HG02884 (cell line): ENCODE results near the gene KCNK3.

Experiments
- ATAC-seq: cut with Tn5 transposase; IDR thresholded peaks from one replicate; pipeline ENCODE4 v1.9.1; 2021; ENCODE audit warnings: mild to moderate bottlenecking, moderate library complexity; ENCODE audit not compliant: unreplicated experiment

The KCNK3 gene

DNA sequence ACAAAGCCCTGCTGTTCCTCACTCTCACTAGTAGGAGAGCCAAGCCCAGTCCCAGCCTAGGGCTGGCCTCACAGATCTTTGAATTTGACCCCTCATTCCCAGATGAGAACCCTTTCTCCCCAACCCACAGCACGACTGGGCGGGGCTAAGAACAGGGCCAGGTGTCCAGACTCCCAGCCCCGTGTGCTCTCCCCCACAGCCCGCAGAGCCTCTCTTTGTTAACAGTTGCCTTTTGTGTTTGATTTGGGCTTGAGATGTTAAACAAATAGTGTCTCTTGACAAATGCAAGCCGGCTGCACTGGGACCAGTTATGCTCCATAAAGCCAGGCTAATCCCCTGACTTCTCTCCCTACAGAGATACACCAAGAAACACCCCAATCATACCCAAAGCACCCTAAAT lies 4.7 kb upstream of the KCNK3 start:
- ATAC-seq: no peak

DNA sequence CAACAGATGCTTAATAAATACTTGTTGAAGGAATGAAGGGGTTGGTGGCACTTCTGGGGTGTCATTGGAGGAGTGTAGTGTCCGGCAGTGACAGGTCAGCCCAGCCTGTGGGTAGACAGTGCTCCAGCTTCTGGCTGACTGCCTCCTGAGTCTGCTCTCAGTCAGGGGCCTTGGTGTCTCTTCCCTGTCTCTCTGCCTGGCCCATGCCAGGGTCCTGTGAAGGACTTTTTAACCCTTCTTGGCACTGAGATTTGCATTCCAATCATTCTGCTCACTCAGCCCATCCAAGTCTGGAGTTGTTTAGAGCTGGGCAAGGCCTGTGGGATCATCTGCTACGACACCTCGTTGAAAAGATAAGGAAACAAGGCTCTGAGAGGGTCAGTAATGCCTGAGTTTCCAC lies 1.4 kb upstream of the KCNK3 start:
- ATAC-seq: no peak

DNA sequence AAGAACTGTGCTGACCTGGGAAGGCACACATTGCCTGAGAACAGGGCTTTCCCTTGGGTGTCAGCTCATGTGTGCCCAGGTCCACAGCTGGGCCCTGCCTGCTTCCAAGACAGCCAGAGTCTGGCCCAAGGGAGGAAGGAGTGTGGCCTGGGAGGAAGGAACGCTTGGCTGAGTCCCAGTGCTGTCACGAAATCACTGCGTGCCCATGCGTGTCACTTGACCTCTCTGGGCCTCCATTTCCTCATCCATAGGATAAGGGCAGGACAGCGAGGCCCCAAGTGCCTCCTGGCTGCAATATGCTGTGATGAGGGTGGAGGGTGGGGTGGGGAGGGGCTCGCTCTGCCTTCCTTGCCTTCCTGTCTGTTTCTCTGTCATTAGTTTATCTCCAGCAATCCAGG lies 642 bp upstream of the KCNK3 start:
- ATAC-seq: no peak

DNA sequence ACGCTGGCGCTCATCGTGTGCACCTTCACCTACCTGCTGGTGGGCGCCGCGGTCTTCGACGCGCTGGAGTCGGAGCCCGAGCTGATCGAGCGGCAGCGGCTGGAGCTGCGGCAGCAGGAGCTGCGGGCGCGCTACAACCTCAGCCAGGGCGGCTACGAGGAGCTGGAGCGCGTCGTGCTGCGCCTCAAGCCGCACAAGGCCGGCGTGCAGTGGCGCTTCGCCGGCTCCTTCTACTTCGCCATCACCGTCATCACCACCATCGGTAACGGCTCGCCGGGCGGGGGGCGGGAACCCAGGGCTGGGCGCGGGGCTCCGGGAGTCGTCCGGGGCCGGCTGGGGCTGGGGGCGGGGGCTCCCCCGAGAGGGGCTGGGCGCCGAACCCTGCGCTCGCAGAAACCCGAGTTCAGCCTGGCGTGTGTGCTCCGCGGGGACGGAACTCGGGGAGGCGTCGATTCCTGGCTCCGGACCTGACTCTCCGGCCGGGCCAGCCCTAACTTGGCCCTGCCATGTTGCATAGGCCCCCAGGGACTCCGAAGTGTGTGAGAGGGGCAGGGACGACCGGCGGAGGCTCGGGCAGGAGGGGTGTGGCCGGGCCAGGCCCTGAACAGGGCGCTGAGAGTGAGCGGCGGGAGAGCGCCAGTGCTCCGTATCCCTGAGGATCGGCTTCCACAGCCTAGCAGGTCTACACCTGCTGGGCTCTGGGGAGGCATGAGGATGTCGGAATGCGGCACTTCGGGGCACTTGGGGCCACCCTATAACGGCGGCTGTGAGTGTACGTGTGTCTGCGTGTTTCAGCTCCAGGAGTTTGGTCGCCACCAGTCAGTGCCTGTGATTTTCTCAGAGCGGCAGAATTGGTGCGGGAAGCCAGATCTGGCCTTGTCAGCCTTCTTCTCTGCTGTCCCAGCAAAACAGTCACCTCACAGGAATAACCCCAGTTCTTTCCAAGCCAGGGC lies 651 bp downstream of the KCNK3 start:
- ATAC-seq: no peak

DNA sequence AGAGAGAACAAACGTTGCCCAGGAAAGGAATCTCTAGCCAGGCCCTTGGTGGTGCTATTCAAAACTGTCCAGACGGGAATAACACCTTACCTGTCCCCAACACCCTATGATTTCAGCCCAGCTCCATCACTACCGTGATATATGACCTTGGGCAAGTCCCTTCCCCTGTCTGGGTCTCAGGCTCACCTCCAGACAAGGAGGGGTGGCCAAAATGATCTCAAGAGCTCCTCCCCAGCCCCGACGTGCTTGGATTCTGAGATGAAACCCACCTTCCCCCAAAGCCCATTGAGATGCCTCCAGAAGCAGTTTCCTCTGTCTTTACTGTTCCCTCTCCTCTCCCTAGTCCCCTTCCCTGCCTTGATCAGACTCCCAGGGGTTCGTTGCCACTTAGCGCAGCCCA lies 1.5 kb downstream of the KCNK3 start:
- no peak for ATAC-seq

DNA sequence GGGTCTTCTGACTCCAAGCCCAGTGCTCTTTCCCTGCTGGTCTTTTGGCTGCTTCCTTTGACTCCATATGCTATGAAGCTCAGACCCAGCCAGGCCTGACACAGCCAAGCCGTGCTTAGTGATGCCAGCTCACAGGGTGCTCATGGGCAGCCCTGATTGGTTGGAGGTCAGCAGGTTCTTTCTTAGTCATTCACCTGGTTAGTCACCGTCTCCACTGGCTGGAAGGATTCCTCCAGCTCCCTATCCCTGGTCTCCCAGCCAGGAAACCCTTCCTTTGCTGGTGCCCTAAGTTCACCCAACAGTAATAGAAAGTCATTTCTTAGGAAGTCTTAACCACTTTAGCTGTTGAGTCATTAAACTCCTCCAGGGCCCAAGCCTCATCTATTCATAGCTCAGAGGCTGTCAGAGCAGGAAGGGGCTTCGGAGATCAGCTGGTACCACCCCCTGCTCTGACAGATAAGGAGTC lies 3.9 kb downstream of the KCNK3 start:
- no peak for ATAC-seq

DNA sequence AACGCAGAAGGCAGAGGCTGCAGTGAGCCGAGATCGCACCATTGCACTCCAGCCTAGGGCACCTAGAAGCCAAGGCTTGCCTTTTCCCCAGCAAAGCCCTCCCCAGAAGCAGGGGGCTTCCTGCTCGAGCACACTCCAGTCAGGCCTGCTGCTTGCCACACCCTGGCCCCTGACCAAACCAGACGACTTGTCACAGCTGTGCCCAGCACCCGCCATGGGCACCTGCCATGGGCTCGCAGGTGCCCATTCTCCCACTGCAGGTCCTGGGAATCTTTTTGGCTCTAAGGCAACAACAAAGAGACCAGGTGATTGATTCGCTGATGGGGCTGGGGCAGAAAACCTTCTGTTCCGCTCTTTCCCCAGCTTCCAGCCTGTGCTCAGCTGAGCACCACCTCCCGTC lies 4.9 kb downstream of the KCNK3 start:
- ATAC-seq: no peak

DNA sequence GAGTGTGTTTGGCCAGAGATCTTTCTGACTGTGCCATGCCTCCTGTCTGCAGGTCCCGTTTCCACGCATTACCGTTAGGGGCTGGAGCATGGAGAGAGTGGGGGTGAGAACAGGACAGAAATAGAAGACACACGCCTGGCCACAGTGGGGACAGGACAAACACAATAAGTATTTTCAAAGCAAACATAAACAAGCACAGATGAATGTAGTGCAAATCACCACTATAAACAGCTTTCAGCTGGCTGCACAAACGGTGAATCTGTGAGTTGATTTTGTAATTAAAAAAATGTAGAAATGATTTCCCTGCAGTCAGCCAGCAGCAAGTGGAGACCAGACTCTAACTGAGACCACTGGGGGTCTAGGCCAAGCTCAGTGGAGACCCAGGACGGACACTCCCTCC lies 6.8 kb downstream of the KCNK3 start:
- ATAC-seq: no peak

DNA sequence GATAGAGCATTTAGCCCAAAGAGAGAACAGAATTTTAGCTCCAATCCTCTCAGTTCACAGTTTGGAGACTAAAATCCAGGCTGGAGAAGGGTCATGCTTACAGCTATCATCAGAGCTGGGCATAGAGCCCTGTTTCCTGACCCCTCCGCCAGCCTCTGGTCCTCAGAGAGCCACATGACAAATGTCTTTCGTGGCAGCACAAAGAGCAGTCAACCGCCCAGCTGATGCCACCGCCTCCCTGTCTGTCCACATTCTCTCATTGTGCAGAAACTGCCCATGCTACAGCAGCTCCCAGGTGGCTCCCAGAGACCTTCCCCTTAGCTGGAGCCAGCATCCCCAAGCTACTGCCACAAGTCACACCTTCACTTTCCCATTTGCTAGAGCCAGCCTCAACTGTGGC lies 7.6 kb downstream of the KCNK3 start:
- ATAC-seq: no peak

DNA sequence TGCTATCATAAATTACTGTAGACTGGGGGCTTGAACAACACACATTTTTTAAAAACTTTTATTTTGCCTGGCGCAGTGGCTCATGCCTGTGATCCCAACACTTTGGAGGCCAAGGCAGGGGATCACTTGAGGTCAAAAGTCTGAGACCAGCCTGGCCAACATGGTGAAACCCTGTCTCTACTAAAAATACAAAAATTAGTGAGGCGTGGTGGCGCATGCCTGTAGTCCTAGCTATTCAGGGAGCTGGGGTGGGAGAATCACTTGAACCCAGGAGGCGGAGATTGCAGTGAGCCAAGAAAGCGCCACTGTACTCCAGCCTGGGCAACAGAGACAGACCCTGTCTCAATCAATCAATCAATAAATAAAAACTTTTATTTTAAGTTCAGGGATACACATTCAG lies 9.1 kb downstream of the KCNK3 start:
- ATAC-seq: no peak

DNA sequence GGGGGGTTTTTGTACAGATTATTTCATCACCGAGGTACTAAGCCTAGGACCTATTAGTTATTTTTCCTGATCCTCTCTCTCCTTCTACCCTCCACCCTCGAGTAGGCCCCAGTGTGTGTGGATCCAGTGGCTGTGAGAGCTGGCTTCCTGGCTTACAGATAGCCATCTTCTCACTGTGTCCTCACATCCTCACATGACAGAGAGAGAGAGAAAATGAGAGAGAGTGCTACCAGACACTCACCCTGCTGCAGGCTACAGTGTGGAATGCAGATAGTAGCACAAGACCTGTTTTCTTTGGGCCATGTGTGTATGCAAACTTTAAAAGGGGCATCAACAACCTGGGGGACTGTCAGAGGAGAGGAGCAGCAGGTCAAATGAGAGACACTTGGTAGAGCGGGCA lies 9.5 kb downstream of the KCNK3 start:
- no peak for ATAC-seq

DNA sequence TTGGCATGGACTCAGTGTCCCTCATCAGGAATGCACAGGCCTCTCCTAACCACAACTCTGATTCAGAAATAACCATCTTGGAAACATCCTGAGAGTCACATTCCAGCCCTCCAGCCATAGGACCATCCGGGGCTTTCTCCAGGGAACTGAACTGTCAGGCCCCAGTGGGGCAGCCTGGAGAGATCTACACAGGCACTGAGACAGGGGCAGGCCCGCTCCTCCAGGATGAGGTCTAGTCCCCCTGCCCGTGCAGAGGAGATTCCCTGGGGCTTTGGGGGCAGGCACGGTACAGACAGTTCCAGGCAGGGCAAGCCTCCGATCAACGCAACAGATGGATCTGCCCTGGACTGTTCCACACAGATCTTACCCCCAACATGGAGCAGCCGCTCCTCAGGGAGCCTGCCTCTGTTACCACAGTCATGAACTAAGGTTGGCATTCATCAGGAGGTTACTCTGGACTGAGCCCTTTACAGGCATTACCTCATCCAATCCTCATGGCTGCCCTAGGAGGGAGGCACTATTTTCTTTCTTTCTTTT lies 12.0 kb downstream of the KCNK3 start:
- ATAC-seq: no peak

DNA sequence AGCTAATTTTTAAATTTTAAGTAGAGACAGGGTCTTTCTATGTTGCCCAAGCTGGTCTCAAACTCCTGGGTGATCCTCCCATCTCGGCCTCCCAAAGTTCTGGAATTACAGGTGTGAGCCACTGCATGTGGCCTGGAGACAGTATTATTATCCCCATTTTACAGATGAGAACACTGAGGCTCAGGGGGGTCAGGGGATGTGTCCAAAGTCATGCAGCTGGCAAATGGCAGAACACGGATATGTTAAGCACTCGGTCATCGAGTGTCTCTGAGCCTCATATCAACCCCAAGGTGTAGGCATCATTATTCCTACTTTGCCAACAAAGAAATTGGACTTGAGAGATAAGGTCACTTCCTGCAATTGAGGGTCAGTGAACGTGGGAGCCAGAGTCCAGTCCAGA lies 12.6 kb downstream of the KCNK3 start:
- no peak for ATAC-seq

DNA sequence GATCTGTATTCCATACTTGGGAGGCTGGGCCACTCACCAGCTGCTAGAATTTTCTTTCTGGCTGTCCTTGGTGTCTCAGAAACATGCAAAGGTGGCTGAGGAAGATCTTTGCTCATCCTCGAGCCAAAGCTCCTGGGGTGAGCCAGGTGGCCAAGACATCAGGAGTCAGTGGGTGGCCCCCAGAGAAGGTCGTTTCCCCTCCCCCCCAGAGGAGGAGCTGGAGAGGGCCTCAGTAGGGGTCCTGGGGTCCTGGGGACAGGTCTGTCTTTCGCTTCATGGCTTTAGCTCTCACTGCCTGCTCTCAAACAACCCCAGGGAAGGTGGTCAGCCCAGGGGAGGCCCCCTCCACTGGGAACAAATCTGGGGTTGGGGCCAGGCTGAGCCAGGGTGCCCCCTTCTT lies 13.6 kb downstream of the KCNK3 start:
- ATAC-seq: no peak

DNA sequence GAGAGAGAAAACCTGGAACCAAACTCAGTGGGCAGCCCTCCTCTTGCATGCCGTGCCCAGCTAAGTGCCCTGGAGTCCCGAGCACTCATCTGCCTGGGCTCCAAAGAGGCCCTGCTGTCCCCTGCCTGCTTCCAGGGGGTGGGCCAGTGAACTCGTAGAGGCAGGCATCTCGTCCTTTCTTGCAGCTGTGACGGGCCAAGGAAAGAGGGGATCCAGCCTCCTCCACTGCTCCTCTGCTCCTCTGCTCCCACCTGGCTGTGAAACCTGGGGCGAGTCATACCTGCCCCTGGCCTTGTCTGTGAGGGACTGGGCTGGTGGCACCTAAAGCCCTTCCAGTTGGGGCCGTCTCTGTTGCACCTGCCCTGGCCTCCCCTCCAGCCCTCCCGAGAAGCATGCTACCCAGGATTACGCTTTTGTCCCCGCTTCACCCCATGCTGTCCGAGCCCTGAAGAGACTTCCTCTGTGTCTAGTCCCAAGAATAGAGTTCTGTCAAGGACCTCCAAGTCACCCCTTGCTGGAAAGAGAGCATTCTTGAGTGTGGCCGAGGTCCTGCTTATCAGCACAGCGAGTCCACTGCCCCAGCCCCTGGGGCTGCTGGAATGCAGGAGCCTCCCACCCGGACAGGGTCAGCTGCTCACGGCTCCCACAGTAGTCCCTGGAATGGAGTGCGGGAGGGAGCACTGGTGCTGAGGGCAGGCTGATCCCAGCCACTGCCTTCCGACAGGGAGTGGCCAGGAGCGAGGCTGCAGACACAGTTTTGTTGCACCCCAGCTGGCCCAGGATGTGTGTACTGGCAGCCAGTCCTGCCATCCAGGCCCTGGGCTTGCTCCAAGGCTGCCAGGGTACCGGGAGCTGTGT lies 14.3 kb downstream of the KCNK3 start:
- ATAC-seq: no peak

DNA sequence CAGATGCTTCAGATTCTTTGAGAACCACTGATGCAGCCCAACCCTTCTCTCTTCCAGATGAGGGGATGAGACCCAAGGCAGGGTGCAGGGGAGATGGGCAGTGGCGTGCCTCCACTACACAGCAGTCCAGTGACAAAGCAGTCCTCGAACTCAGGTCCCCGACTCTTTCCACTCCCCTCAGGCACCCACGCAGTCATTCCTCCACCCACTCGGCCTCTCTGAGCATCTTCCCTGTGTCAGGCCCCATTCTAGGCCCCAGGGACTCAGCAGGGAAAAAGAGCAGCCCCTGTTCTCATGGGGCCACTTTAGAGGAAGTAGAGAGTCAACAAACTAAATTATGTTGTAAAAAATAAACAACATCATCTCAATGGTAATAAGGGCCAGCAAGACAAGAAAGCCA lies 15.2 kb downstream of the KCNK3 start:
- no peak for ATAC-seq

DNA sequence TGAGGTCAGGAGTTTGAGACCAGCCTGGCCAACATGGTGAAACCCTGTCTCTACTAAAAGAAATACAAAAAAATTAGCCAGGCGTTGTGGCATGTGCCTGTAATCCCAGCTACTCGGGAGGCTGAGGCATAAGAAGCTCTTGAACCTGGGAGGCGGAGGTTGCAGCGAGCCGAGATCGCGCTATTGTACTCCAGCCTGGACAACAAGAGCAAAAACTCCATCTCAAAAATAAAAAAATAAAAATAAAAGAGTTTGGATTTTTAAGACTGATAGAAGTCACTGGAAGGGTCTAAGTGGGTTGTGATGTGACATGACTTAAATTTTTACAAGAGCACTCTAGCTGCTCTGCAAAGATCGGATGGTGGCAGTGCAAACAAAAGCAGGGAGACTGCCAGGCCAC lies 15.9 kb downstream of the KCNK3 start:
- ATAC-seq: no peak

DNA sequence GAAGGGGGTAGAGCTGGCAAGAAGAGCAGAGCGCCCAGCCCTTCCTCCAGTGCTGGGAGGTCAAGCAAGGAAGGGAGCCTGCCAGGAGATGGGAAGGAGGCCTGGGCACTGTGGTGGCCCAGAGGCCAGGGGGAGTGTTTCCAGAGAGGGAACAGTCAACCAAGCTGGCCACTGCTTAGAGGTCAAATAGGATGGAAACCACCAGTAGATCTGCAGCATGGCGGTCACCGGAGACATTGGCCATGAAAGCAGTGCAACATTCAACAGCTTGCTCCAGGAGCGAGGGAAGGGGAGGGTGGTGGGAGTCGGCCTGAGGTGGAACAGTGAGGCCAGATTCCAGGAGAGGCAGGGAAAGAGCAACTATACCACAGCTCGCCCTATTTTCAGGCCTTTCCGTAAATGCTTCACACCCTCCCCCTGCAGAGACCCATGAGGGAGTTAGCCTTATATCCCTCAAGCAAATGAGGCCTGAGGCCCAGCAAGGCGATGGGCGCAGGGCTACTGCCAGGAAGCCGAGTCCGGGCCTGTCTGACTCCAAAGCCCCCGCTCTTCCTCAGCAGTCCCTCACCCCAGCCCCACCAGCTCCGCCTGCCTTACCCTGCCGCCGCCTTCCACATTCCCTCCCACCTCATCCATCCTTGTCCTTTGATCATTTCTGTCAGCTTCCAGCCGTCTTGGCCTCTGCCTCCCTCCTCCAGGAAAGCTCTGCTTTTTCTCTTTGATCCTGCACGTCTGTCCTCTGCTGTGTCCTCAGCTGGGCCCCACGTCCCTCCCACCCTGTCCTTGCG lies 17.0 kb downstream of the KCNK3 start:
- ATAC-seq: no peak

DNA sequence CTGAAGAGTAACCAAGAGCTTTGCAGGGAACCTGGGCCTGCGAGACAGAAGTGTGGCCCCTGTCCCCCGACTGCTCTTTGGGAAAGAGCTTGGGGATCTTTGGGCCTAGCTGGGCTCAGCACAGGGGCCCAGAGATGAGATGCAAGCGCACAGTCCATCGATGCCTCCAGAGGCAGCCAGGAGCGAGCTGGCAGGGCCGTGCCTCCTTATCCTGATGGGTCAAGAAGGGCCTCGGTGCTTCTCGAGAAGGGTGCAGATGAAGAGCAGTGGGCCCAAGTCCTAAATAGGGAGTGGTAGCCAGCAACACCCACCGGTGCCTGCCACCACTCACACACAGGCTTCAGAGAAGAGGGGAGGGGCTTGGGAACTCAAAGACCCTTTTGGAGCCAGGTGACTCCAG lies 17.6 kb downstream of the KCNK3 start:
- no peak for ATAC-seq

DNA sequence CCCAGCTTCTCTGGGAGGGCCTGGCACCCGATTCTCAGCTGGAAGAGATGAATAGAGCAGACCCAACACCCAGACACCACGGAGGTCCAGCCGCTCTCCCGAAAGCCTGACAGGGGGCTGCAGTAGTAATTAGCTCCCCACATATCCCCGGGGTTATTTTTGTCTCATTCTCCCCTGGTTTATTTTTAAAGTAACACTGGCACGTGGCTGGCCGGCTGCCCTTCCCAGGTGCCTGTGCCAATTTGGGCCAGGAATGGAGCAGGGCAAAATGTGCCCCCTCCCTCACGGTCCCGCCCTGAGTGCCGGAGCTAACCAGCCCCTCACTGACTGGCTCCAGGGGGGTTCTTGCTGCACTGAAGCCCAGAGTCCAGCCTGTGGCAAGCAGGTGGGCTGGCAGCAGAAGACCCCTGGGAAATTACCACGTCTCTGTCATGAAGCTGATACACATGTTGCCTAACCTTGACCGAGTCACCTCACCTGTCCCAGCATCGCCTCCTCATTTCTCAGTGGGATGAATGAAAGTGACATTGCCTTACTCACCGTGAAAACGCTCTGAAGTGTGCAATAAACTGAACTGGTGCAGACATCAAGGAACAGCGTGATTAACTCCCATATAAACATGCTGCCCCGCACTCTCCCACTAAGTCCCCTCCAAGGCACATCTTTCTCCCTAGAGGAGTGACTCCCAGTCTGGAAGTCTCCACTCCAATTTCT lies 18.4 kb downstream of the KCNK3 start:
- no peak for ATAC-seq
